Mammary epithelial cell (primary cell): ENCODE data around the gene KIF7.

Source experiments
- EZH2 ChIP-seq: IDR thresholded peaks from 2 replicates; pipeline ENCODE4 v1.6.1; 2012; ENCODE audit warnings: low read length, inconsistent platforms, borderline replicate concordance
- TF ChIP-seq, protein P1 (sequence below), 2 donors: IDR thresholded peaks in 1 of 2; conservative IDR thresholded peaks in 1 of 2; 2 replicates each; pipeline ENCODE4 v1.5.1; 2011 to 2012; ENCODE audit warnings: inconsistent platforms in 2 of 2, low read length in 2 of 2, mild to moderate bottlenecking in 2 of 2, control low read depth in 1 of 2, low read depth in 1 of 2; ENCODE audit not compliant: insufficient read depth in 1 of 2; ENCODE audit errors: extremely low read depth in 1 of 2

DNA sequence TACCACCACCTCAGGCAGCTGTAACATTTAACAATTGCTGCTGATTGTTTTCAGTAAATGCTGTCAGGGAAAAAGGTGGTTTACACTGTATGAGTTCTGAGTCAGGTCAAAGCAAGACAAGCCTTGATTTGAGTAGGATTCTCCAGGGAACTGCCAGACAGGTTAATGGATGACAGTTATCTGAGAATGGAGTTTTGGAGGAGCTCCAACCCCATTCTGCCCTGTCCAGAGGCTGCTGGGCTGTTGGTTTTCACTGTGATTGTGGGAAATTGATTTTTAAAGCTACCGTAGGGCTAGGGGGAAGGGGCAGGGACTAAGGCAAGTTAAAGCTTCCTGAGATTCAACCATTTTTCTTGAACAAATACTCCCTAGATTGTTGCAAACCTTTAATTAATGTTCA lies 40.1 kb downstream of the KIF7 start:
- TF ChIP-seq, protein P1, sequence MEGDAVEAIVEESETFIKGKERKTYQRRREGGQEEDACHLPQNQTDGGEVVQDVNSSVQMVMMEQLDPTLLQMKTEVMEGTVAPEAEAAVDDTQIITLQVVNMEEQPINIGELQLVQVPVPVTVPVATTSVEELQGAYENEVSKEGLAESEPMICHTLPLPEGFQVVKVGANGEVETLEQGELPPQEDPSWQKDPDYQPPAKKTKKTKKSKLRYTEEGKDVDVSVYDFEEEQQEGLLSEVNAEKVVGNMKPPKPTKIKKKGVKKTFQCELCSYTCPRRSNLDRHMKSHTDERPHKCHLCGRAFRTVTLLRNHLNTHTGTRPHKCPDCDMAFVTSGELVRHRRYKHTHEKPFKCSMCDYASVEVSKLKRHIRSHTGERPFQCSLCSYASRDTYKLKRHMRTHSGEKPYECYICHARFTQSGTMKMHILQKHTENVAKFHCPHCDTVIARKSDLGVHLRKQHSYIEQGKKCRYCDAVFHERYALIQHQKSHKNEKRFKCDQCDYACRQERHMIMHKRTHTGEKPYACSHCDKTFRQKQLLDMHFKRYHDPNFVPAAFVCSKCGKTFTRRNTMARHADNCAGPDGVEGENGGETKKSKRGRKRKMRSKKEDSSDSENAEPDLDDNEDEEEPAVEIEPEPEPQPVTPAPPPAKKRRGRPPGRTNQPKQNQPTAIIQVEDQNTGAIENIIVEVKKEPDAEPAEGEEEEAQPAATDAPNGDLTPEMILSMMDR (conservative IDR thresholded peaks at IDR 0.05 in 1 of 2, IDR thresholded peaks at IDR 0.05 in 1 of 2; ENCODE audit: extremely low read depth in 1 of 2, insufficient read depth in 1 of 2, low read depth in 1 of 2, low read length in 2 of 2) = no peak
- no peak for TF ChIP-seq EZH2
